ENCODE results near the gene OLFML2B.

The OLFML2B gene

DNA sequence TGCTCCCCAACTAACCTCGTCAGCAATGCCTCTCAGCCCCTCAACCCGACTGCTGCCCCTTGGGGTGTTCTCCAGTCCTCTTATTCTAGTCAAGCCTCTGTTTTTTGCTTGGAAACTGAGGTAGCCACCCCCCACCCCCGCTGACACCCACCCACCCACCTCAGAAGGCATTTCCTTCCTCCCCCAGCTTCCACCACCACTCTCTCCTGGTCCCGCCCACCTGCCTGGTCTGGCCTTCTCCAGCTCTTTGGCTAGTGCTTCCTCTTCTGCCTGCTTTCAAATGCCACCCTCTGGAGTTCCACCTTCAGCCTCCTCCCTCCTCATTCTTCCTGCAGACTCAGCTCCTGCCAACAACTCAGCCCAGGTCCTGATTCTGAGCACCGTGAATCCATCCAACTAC is 35.3 kb downstream of the OLFML2B start:
- Histone ChIP-seq H3K36me3 (ENCODE audit: control insufficient read depth, insufficient read depth, low read length) (no peaks in the 10 kb centered on the region), H3K4me3 (ENCODE audit: low read length) (no peak overlapping the region), H4K8ac (ENCODE audit: low read depth, low read length) (no peak overlapping the region), H3K27ac (ENCODE audit: low read depth, low read length) (no peak overlapping the region), H3K9ac (ENCODE audit: low read length) (no peak overlapping the region), H2AK5ac (ENCODE audit: low read length) (no peak overlapping the region), H2BK120ac (ENCODE audit: low read depth, low read length) (no peak overlapping the region), H3K79me1 (ENCODE audit: low read length) (no peaks in the 10 kb centered on the region), H3K18ac (ENCODE audit: low read length) (no peak overlapping the region), H3K4me1 (ENCODE audit: control insufficient read depth, low read depth, low read length) (no peaks in the 10 kb centered on the region), H3K23ac (ENCODE audit: low read length) (no peak overlapping the region), H3K4me2 (ENCODE audit: low read length) (no peak overlapping the region), H2BK15ac (replicated peaks; ENCODE audit: low read depth) (no peak overlapping the region), H4K5ac (ENCODE audit: low read length) (no peak overlapping the region), H3K27me3 (ENCODE audit: insufficient read depth, low read length, poor library complexity) (no peaks in the 10 kb centered on the region), H3K4ac (ENCODE audit: low read depth, low read length) (no peak overlapping the region), H3K56ac (ENCODE audit: low read length) (no peak overlapping the region), H2BK5ac (ENCODE audit: low read length) (no peak overlapping the region), H3K79me2 (ENCODE audit: control insufficient read depth, insufficient read depth, low read length) (no peaks in the 10 kb centered on the region)
- no peak for DNase-seq
- no CpG with 5 or more reads among the region's 5 CpGs for WGBS (ENCODE audit: extremely low coverage, insufficient coverage, low lambda C conversion rate)

DNA sequence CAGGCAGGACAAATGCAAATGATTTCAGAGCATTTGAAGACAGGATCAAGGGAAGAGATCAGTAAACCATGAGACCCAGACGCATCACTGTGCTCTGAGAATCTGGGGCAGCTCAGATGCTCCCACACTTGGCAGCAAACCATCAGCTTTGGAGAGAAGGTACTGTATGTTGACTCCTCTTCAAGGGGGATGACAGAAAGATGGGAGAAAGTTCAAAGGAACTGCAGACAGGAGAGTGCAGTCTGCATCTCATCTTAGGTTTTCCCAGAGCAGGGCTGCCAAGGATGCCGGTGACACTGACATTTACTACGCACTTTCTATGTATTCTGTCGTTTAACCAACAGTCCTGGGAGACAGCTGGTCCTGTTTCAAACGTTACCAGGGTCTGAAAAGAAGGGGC is 35.8 kb downstream of the OLFML2B start:
- Histone ChIP-seq H3K4me3 (ENCODE audit: low read length) (no peak overlapping the region), H2BK5ac (ENCODE audit: low read length) (no peak overlapping the region), H3K4ac (ENCODE audit: low read depth, low read length) (no peak overlapping the region), H3K23ac (ENCODE audit: low read length) (no peak overlapping the region), H2BK15ac (replicated peaks; ENCODE audit: low read depth) (no peak overlapping the region), H3K27ac (ENCODE audit: low read depth, low read length) (no peak overlapping the region), H3K4me1 (ENCODE audit: control insufficient read depth, low read depth, low read length) (no peaks in the 10 kb centered on the region), H3K36me3 (ENCODE audit: control insufficient read depth, insufficient read depth, low read length) (no peaks in the 10 kb centered on the region), H3K56ac (ENCODE audit: low read length) (no peak overlapping the region), H3K9ac (ENCODE audit: low read length) (no peak overlapping the region), H2AK5ac (ENCODE audit: low read length) (no peak overlapping the region), H4K8ac (ENCODE audit: low read depth, low read length) (no peak overlapping the region), H4K5ac (ENCODE audit: low read length) (no peak overlapping the region), H3K79me2 (ENCODE audit: control insufficient read depth, insufficient read depth, low read length) (no peaks in the 10 kb centered on the region), H2BK120ac (ENCODE audit: low read depth, low read length) (no peak overlapping the region), H3K27me3 (ENCODE audit: insufficient read depth, low read length, poor library complexity) (no peaks in the 10 kb centered on the region), H3K79me1 (ENCODE audit: low read length) (no peaks in the 10 kb centered on the region), H3K4me2 (ENCODE audit: low read length) (no peak overlapping the region), H3K18ac (ENCODE audit: low read length) (no peak overlapping the region)
- WGBS (ENCODE audit: extremely low coverage, insufficient coverage, low lambda C conversion rate), result no CpG with 5 or more reads among the region's 5 CpGs
- no peak for DNase-seq

DNA sequence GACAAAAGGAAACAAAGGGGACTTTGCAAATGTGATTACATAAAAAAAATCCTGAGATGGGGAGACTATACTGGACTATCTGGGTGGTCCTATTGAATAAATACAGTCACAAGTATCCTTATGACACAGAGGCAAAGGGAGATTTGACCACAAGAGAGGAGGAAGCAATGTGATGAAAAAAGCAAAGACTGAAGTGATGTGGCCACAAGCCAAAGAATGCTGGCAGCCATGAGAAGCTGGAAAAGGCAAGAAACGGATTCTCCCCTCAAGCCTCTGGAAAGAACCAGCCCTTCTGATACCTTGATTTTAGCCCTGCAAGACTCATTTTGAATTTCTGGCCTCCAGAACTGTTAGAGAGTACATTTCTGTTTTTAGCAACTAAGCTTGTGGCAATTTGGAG is 36.4 kb downstream of the OLFML2B start:
- Histone ChIP-seq H2AK5ac (ENCODE audit: low read length) (no peak overlapping the region), H4K5ac (ENCODE audit: low read length) (no peak overlapping the region), H3K36me3 (ENCODE audit: control insufficient read depth, insufficient read depth, low read length) (no peaks in the 10 kb centered on the region), H3K18ac (ENCODE audit: low read length) (no peak overlapping the region), H3K9ac (ENCODE audit: low read length) (no peak overlapping the region), H3K27me3 (ENCODE audit: insufficient read depth, low read length, poor library complexity) (no peaks in the 10 kb centered on the region), H3K4me3 (ENCODE audit: low read length) (no peak overlapping the region), H2BK5ac (ENCODE audit: low read length) (no peak overlapping the region), H4K8ac (ENCODE audit: low read depth, low read length) (no peak overlapping the region), H3K79me1 (ENCODE audit: low read length) (no peaks in the 10 kb centered on the region), H3K4me2 (ENCODE audit: low read length) (no peak overlapping the region), H3K4me1 (ENCODE audit: control insufficient read depth, low read depth, low read length) (no peaks in the 10 kb centered on the region), H3K4ac (ENCODE audit: low read depth, low read length) (no peak overlapping the region), H2BK15ac (replicated peaks; ENCODE audit: low read depth) (no peak overlapping the region), H3K56ac (ENCODE audit: low read length) (no peak overlapping the region), H2BK120ac (ENCODE audit: low read depth, low read length) (no peak overlapping the region), H3K27ac (ENCODE audit: low read depth, low read length) (no peak overlapping the region), H3K23ac (ENCODE audit: low read length) (no peak overlapping the region), H3K79me2 (ENCODE audit: control insufficient read depth, insufficient read depth, low read length) (no peaks in the 10 kb centered on the region)
- DNase-seq, result no peak
- no CpG with 5 or more reads among the region's 1 CpG for WGBS (ENCODE audit: extremely low coverage, insufficient coverage, low lambda C conversion rate)

DNA sequence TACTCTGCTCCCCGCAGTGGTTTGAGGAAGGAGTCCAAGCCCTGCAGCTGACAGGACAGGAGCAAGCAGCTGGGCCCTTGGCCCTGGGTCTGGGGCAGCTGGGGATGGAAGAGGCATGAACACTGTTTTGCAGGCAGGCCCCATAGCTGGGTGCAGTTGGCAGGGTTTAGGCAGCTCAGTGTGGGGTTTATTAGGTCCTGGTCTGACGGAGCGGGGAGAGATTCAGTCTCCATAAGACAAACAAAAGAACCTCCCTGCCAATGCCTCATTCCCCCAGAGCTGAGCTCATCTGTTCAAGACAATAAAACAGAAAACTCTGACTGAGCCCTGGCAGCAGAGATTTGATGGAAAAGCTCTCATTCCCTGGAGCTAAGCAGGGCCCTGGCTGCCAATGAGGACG is 37.3 kb downstream of the OLFML2B start:
- H2BK120ac ChIP-seq (ENCODE audit: low read depth, low read length), result no peak overlapping the region
- H3K4me2 ChIP-seq (ENCODE audit: low read length), result no peak overlapping the region
- no peak overlapping the region for H3K56ac ChIP-seq (ENCODE audit: low read length)
- no peaks in the 10 kb centered on the region for H3K27me3 ChIP-seq (ENCODE audit: insufficient read depth, low read length, poor library complexity)
- H3K9ac ChIP-seq (ENCODE audit: low read length), result no peak overlapping the region
- DNase-seq, result no peak
- no peak overlapping the region for H2BK5ac ChIP-seq (ENCODE audit: low read length)
- no peak overlapping the region for H3K4ac ChIP-seq (ENCODE audit: low read depth, low read length)
- no CpG with 5 or more reads among the region's 4 CpGs for WGBS (ENCODE audit: extremely low coverage, insufficient coverage, low lambda C conversion rate)
- no peak overlapping the region for H3K23ac ChIP-seq (ENCODE audit: low read length)
- no peaks in the 10 kb centered on the region for H3K79me1 ChIP-seq (ENCODE audit: low read length)
- no peak overlapping the region for H4K5ac ChIP-seq (ENCODE audit: low read length)
- H3K27ac ChIP-seq (ENCODE audit: low read depth, low read length), result no peak overlapping the region
- no peak overlapping the region for H3K4me3 ChIP-seq (ENCODE audit: low read length)
- no peak overlapping the region for H2BK15ac ChIP-seq (replicated peaks; ENCODE audit: low read depth)
- H3K36me3 ChIP-seq (ENCODE audit: control insufficient read depth, insufficient read depth, low read length), result no peaks in the 10 kb centered on the region
- no peak overlapping the region for H2AK5ac ChIP-seq (ENCODE audit: low read length)
- H3K4me1 ChIP-seq (ENCODE audit: control insufficient read depth, low read depth, low read length), result no peaks in the 10 kb centered on the region
- H3K18ac ChIP-seq (ENCODE audit: low read length), result no peak overlapping the region
- H3K79me2 ChIP-seq (ENCODE audit: control insufficient read depth, insufficient read depth, low read length), result no peaks in the 10 kb centered on the region
- no peak overlapping the region for H4K8ac ChIP-seq (ENCODE audit: low read depth, low read length)

DNA sequence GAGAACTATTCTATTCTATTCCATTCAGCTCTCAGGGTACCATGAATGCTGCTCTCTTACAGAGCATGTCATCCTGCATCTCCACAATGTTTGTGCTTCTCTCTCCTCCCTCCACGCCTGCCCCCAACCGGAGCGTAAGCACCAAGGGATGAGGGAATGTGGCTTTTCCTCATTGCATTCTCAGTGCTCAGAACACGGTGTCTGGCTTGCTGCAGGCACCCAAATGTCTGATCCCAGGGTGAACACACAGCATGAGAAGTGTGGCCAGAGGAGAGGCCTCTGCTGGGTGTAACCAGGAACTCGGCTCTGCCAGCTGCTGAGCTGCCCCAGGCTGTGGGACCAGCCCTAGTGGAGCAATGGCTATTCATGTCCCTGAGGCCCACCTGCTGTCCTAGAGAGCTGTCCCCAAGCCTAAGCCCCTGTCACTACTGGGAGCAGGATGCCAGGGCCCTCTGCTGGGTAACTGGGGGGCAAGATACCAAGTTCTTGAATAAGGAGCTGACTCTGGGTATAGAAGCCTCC is 38.3 kb downstream of the OLFML2B start:
- Histone ChIP-seq H3K79me2 (ENCODE audit: control insufficient read depth, insufficient read depth, low read length) (no peaks in the 10 kb centered on the region), H3K9ac (ENCODE audit: low read length) (no peak overlapping the region), H4K5ac (ENCODE audit: low read length) (no peak overlapping the region), H3K36me3 (ENCODE audit: control insufficient read depth, insufficient read depth, low read length) (no peaks in the 10 kb centered on the region), H4K8ac (ENCODE audit: low read depth, low read length) (no peak overlapping the region), H3K4ac (ENCODE audit: low read depth, low read length) (no peak overlapping the region), H3K27ac (ENCODE audit: low read depth, low read length) (no peak overlapping the region), H2BK120ac (ENCODE audit: low read depth, low read length) (no peak overlapping the region), H3K18ac (ENCODE audit: low read length) (no peak overlapping the region), H3K4me3 (ENCODE audit: low read length) (no peak overlapping the region), H3K79me1 (ENCODE audit: low read length) (no peaks in the 10 kb centered on the region), H2BK5ac (ENCODE audit: low read length) (no peak overlapping the region), H2BK15ac (replicated peaks; ENCODE audit: low read depth) (no peak overlapping the region), H3K4me1 (ENCODE audit: control insufficient read depth, low read depth, low read length) (no peaks in the 10 kb centered on the region), H2AK5ac (ENCODE audit: low read length) (no peak overlapping the region), H3K56ac (ENCODE audit: low read length) (no peak overlapping the region), H3K23ac (ENCODE audit: low read length) (no peak overlapping the region), H3K27me3 (ENCODE audit: insufficient read depth, low read length, poor library complexity) (no peaks in the 10 kb centered on the region), H3K4me2 (ENCODE audit: low read length) (no peak overlapping the region)
- no CpG with 5 or more reads among the region's 5 CpGs for WGBS (ENCODE audit: extremely low coverage, insufficient coverage, low lambda C conversion rate)
- no peak for DNase-seq

DNA sequence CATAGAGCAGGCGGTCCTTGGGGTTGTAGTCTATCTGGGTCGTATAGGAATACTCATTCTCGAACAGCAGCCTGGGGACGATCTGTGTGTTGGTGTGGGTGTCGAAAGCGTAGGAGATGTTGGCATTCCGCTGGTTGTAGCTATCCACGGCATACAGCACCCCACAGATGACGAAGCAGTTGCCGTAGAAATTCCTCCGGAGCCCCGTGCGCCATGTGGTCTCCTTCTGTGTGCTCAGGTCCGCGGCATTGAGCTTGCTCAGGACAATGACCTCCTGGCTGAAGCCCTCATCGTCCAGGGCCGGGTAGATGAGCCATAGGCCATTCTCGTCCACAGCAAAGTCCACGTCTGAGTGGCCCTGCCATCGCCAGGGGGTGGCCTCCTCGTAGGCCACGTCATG is 39.9 kb downstream of the OLFML2B start:
- no peak overlapping the region for H4K8ac ChIP-seq (ENCODE audit: low read depth, low read length)
- no peaks in the 10 kb centered on the region for H3K79me1 ChIP-seq (ENCODE audit: low read length)
- no peak overlapping the region for H3K56ac ChIP-seq (ENCODE audit: low read length)
- no peak overlapping the region for H3K27ac ChIP-seq (ENCODE audit: low read depth, low read length)
- H3K4me1 ChIP-seq (ENCODE audit: control insufficient read depth, low read depth, low read length), result no peaks in the 10 kb centered on the region
- H3K79me2 ChIP-seq (ENCODE audit: control insufficient read depth, insufficient read depth, low read length), result no peaks in the 10 kb centered on the region
- no peak overlapping the region for H2BK5ac ChIP-seq (ENCODE audit: low read length)
- H3K9ac ChIP-seq (ENCODE audit: low read length), result no peak overlapping the region
- H3K23ac ChIP-seq (ENCODE audit: low read length), result no peak overlapping the region
- H3K4ac ChIP-seq (ENCODE audit: low read depth, low read length), result no peak overlapping the region
- no peak overlapping the region for H4K5ac ChIP-seq (ENCODE audit: low read length)
- no peak overlapping the region for H2AK5ac ChIP-seq (ENCODE audit: low read length)
- H3K18ac ChIP-seq (ENCODE audit: low read length), result no peak overlapping the region
- H2BK120ac ChIP-seq (ENCODE audit: low read depth, low read length), result no peak overlapping the region
- H3K27me3 ChIP-seq (ENCODE audit: insufficient read depth, low read length, poor library complexity), result no peaks in the 10 kb centered on the region
- no CpG with 5 or more reads among the region's 22 CpGs for WGBS (ENCODE audit: extremely low coverage, insufficient coverage, low lambda C conversion rate)
- H3K4me2 ChIP-seq (ENCODE audit: low read length), result no peak overlapping the region
- H2BK15ac ChIP-seq (replicated peaks; ENCODE audit: low read depth), result no peak overlapping the region
- no peaks in the 10 kb centered on the region for H3K36me3 ChIP-seq (ENCODE audit: control insufficient read depth, insufficient read depth, low read length)
- no peak overlapping the region for H3K4me3 ChIP-seq (ENCODE audit: low read length)
- DNase-seq, result no peak

All from mesendoderm (in vitro differentiated cells).